Measurements from ENCODE around the gene MTA1. TPM values are rescaled to one million over a fixed set of nuclear protein-coding genes. Genes with fewer than 3 reads are reported as not detected.

Gene MTA1
- total and polyA plus RNA-seq, 7 donors: 22.6 to 48.6 (median 41.1) TPM

DNA sequence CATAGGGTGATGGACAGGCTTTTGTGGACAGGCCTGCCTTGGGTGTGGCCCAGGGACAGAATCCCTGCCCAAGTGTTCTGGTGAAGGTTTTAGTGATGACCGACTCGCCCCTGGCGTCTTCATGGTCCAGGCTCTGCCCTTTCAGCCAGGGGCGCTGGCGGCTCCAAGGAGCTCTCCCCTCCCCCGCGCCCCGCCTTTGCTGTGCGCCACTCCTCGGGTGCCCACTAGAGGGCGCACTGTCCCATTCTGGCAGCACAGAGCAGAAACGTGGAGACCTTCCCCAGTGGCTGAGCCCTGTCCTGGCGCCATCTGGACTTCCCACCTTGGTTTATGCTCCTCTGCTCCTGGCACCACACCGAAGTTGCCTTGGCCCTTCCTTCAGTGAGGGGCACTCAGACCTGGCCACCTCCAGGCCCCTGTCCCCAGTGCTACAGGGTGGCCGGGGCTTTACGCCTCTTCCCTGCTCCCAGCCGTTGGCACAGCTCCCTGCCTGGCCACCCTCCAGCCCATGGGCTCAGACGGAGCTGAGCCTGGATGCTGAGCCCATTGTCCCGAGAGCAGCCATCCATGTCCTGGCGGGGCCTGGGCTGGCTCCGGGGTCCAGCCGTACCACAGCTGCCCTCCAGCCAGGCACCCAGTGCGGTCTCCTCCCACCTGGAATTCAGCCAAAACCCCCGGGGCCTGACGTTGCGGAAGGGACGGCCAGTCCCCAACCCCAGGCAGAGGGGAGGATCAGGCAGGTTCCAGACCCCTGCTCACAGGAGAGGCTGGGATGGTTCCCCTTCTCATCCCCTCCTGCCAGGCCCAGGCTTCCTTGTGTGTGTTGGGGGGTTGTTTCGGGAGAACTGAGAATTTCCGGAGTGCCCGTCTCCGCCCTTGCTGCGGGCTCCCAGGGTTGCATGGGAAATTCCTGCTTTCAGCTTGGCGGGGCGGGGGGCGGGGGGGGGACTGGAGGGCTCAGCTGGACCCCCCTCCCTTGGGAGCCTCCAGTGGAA lies 61.5 kb downstream of the MTA1 start:
- intact Hi-C loops (cut with DNase I): no loop called here
- H3K9me3 ChIP-seq: no peaks in the 10 kb centered on the region
- H3K4me3 ChIP-seq: peak overlapping the region; percentile 52
- no peaks in the 10 kb centered on the region for H3K36me3 ChIP-seq (ENCODE audit: insufficient read depth in 1 of 2, low read depth in 1 of 2)
- WGBS, 3 donors: 2 to 3% (median 2%) methylated on average over 33 to 35 of the region's 35 CpGs
- H3K27ac ChIP-seq: peak overlapping the region; percentile 83
- DNase-seq (peak; percentile 90 to 92), ATAC-seq (peak; percentile 80 to 87 (median 82))
- H3K4me1 ChIP-seq: peaks cover 38% of the 10 kb centered on the region
- TF ChIP-seq, protein P1, sequence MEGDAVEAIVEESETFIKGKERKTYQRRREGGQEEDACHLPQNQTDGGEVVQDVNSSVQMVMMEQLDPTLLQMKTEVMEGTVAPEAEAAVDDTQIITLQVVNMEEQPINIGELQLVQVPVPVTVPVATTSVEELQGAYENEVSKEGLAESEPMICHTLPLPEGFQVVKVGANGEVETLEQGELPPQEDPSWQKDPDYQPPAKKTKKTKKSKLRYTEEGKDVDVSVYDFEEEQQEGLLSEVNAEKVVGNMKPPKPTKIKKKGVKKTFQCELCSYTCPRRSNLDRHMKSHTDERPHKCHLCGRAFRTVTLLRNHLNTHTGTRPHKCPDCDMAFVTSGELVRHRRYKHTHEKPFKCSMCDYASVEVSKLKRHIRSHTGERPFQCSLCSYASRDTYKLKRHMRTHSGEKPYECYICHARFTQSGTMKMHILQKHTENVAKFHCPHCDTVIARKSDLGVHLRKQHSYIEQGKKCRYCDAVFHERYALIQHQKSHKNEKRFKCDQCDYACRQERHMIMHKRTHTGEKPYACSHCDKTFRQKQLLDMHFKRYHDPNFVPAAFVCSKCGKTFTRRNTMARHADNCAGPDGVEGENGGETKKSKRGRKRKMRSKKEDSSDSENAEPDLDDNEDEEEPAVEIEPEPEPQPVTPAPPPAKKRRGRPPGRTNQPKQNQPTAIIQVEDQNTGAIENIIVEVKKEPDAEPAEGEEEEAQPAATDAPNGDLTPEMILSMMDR (IDR thresholded peaks at IDR 0.05): peak; percentile 99
- peaks cover 0 to 8% (median 0%) of the 10 kb centered on the region in 3 donors for H3K27me3 ChIP-seq (ENCODE audit: insufficient read depth in 3 of 3, low read length in 2 of 3)

DNA sequence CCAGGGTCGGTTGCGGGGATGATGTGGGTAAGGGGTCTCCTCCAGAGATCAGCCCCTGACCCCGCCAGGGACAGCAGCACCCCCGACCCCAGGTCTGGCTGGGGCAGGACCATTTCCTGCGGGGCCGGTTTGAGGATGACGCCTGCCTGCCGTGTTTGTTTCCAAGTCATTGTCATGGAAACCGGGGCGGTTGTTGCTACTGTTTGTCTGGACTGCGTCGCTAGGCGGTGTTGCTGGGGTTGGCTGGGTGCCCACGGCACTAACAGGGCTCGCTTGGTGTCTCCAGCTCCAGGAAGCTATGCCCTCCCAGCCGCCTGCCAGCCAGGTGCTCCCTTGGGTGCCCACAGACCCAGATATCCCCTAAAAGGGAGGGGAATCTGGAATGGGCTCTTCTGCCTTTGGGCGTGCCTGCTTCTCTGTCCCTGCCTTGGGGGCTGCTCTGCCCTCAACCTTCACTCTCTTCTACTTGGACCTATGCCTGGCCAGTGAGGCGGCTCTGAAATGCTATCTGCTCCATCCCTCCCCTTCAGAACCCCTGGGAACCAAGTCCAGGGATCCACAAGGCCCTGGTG lies 62.3 kb downstream of the MTA1 start:
- H3K4me3 ChIP-seq: peak overlapping the region; percentile 52
- peaks cover 30% of the 10 kb centered on the region for H3K4me1 ChIP-seq
- intact Hi-C loops (cut with DNase I): no loop called here
- H3K27me3 ChIP-seq (ENCODE audit: insufficient read depth in 3 of 3, low read length in 2 of 3): peaks cover 0 to 14% (median 0%) of the 10 kb centered on the region in 3 donors
- H3K27ac ChIP-seq: peak overlapping the region; percentile 83
- ATAC-seq: peak; percentile 22 to 51 (median 39)
- DNase-seq: peak; percentile 93 to 95
- H3K9me3 ChIP-seq: no peaks in the 10 kb centered on the region
- H3K36me3 ChIP-seq (ENCODE audit: insufficient read depth in 1 of 2, low read depth in 1 of 2): no peaks in the 10 kb centered on the region
- TF ChIP-seq, protein P1 (IDR thresholded peaks at IDR 0.05): no peak
- WGBS, 3 donors: 5 to 17% (median 6%) methylated on average over 16 to 18 of the region's 18 CpGs

DNA sequence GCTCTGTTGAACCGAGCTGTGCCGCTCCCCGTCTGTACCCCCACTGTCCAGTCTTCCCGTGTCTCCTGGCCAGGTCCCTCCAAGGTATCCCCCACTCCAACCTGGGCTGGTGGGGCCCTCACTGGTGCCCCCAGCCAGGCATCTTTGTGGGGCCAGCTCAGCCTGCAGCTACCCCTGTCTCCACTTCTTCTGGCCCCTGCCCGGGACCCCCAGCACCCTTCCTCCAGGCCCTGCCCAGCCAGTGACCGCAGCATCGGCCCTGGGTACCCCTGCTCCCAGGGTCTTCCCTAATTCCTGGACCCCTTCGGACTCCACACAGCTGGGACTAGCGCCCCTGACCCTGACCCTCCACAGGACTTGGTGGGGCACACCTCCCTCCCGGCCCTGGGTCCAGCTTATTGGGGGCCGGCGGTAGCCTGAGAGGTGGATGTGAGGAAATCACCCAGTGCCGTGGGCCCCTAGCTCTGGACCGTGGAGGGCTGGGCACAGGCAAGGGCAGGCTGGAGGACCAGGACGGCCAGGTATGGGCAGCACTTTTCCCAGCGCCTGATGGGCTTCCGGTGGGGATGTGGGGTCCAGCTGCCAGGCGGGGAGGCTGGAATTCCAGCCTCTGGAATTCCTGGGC lies 63.0 kb downstream of the MTA1 start:
- Histone ChIP-seq H3K4me1 (peaks cover 26% of the 10 kb centered on the region), H3K27ac (peak overlapping the region; percentile 83), H3K27me3 (ENCODE audit: insufficient read depth in 3 of 3, low read length in 2 of 3) (peaks cover 0 to 20% (median 0%) of the 10 kb centered on the region in 3 donors), H3K4me3 (no peak overlapping the region), H3K36me3 (ENCODE audit: insufficient read depth in 1 of 2, low read depth in 1 of 2) (no peaks in the 10 kb centered on the region), H3K9me3 (no peaks in the 10 kb centered on the region)
- intact Hi-C loops (cut with DNase I): no loop called here
- TF ChIP-seq, protein P1 (IDR thresholded peaks at IDR 0.05): no peak
- no peak for ATAC-seq
- no peak for DNase-seq
- WGBS, 3 donors: 64 to 72% (median 69%) methylated on average over 18 of the region's 18 CpGs

DNA sequence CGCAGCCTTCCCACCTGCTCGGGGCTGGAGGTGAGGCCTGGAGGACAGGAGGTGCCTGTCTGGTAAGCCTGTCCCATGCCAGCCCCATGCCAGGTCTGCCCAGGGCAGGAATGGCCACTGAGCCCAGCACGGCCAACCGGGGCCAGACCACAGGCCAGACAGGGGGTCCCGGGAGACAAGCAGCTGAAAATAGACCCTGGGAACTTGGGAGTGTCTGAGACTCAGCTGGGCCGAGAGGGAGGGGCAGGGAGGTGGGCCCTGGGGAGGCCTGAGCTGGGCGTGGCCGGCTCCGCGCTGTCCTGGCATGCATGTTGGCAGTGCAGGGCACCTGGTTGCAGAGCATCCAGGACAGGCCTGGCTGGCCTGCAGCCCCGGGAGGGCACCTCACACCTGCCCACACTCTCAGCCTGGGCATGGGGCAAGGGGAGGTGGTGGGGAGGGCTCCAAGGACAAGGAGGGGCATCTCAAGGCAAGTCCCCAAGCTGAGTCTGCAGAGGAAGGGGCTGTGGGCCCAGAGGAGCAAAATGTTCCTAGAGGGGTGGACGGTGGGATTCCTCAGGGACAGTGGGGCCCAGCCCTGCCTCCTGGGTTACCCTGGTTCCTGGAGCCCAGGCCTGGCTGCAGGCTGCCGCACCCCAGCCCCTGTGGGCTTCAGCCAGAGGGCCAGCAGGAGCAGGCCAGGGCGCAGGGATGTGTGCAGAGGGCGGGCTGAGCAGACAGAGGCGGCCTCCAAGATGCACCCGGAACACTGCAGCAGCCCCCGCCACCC lies 63.9 kb downstream of the MTA1 start:
- intact Hi-C loops (cut with DNase I): no loop called here
- no peak for DNase-seq
- WGBS, 3 donors: 52 to 75% (median 56%) methylated on average over 17 to 18 of the region's 18 CpGs
- TF ChIP-seq, protein P1 (IDR thresholded peaks at IDR 0.05): no peak
- H3K36me3 ChIP-seq (ENCODE audit: insufficient read depth in 1 of 2, low read depth in 1 of 2): no peaks in the 10 kb centered on the region
- H3K4me3 ChIP-seq: no peak overlapping the region
- peaks cover 26% of the 10 kb centered on the region for H3K4me1 ChIP-seq
- H3K27ac ChIP-seq: peak overlapping the region; percentile 83
- H3K9me3 ChIP-seq: no peaks in the 10 kb centered on the region
- no peak for ATAC-seq
- peaks cover 0 to 22% (median 0%) of the 10 kb centered on the region in 3 donors for H3K27me3 ChIP-seq (ENCODE audit: insufficient read depth in 3 of 3, low read length in 2 of 3)

All from psoas muscle (tissue), 8 donors.